ENCODE measurements around the gene KLK10.

Gene KLK10

GRCh38 chr19:50963381-50963780 lies 56.1 kb downstream of the KLK10 start:
- no peak for DNase-seq

Measured in amniotic stem cell (primary cell).